ENCODE data around the gene STUM.

Gene STUM

GRCh38 chr1:226563666-226564065 lies 15.1 kb downstream of the STUM start:
- TF ChIP-seq GATA3 (IDR thresholded peaks at IDR 0.05; ENCODE audit: low read depth, low read length), result no peak
- no peak for TF ChIP-seq GATA2 (IDR thresholded peaks at IDR 0.05; ENCODE audit: low read depth, low read length)

- TF ChIP-seq GATA3 (IDR thresholded peaks at IDR 0.05; ENCODE audit: low read depth, low read length) (no peak), GATA2 (IDR thresholded peaks at IDR 0.05; ENCODE audit: low read depth, low read length) (no peak)
These were observed 16.9 kb downstream of the STUM start for GRCh38 chr1:226565476-226565875.

- TF ChIP-seq GATA3 (IDR thresholded peaks at IDR 0.05; ENCODE audit: low read depth, low read length) (no peak), GATA2 (IDR thresholded peaks at IDR 0.05; ENCODE audit: low read depth, low read length) (no peak)
These were observed 17.7 kb downstream of the STUM start for GRCh38 chr1:226566234-226566633.

GRCh38 chr1:226566760-226567159 lies 18.2 kb downstream of the STUM start:
- TF ChIP-seq GATA2 (IDR thresholded peaks at IDR 0.05; ENCODE audit: low read depth, low read length) (no peak), GATA3 (IDR thresholded peaks at IDR 0.05; ENCODE audit: low read depth, low read length) (no peak)

- no peak for TF ChIP-seq GATA2 (IDR thresholded peaks at IDR 0.05; ENCODE audit: low read depth, low read length)
- no peak for TF ChIP-seq GATA3 (IDR thresholded peaks at IDR 0.05; ENCODE audit: low read depth, low read length)
These were observed 19.7 kb downstream of the STUM start for GRCh38 chr1:226568077-226568831.

GRCh38 chr1:226568975-226569741 lies 20.6 kb downstream of the STUM start:
- TF ChIP-seq GATA3 (IDR thresholded peaks at IDR 0.05; ENCODE audit: low read depth, low read length), result no peak
- TF ChIP-seq GATA2 (IDR thresholded peaks at IDR 0.05; ENCODE audit: low read depth, low read length), result no peak

- no peak for TF ChIP-seq GATA3 (IDR thresholded peaks at IDR 0.05; ENCODE audit: low read depth, low read length)
- TF ChIP-seq GATA2 (IDR thresholded peaks at IDR 0.05; ENCODE audit: low read depth, low read length), result no peak
These were observed 21.4 kb downstream of the STUM start for GRCh38 chr1:226569879-226570547.

GRCh38 chr1:226571893-226572292 lies 23.3 kb downstream of the STUM start:
- TF ChIP-seq GATA2 (IDR thresholded peaks at IDR 0.05; ENCODE audit: low read depth, low read length) (no peak), GATA3 (IDR thresholded peaks at IDR 0.05; ENCODE audit: low read depth, low read length) (no peak)

GRCh38 chr1:226572325-226572726 lies 23.8 kb downstream of the STUM start:
- TF ChIP-seq GATA2 (IDR thresholded peaks at IDR 0.05; ENCODE audit: low read depth, low read length) (no peak), GATA3 (IDR thresholded peaks at IDR 0.05; ENCODE audit: low read depth, low read length) (no peak)

- no peak for TF ChIP-seq GATA2 (IDR thresholded peaks at IDR 0.05; ENCODE audit: low read depth, low read length)
- TF ChIP-seq GATA3 (IDR thresholded peaks at IDR 0.05; ENCODE audit: low read depth, low read length), result no peak
These were observed 25.5 kb downstream of the STUM start for GRCh38 chr1:226574044-226574443.

- TF ChIP-seq GATA2 (IDR thresholded peaks at IDR 0.05; ENCODE audit: low read depth, low read length) (no peak), GATA3 (IDR thresholded peaks at IDR 0.05; ENCODE audit: low read depth, low read length) (no peak)
These were observed 26.2 kb downstream of the STUM start for GRCh38 chr1:226574591-226575435.

- TF ChIP-seq GATA2 (IDR thresholded peaks at IDR 0.05; ENCODE audit: low read depth, low read length) (no peak), GATA3 (IDR thresholded peaks at IDR 0.05; ENCODE audit: low read depth, low read length) (no peak)
These were observed 26.8 kb downstream of the STUM start for GRCh38 chr1:226575436-226575720.

GRCh38 chr1:226575739-226576378 lies 27.3 kb downstream of the STUM start:
- TF ChIP-seq GATA3 (IDR thresholded peaks at IDR 0.05; ENCODE audit: low read depth, low read length), result no peak
- no peak for TF ChIP-seq GATA2 (IDR thresholded peaks at IDR 0.05; ENCODE audit: low read depth, low read length)

Data from SH-SY5Y (cell line).